Measurements from ENCODE around the gene SLC5A9.
"Not testable (repeated sequence)": the region's sequence is repeated elsewhere in the genome, so short reads cannot be mapped to it uniquely, and the experiment has no call there.

Gene SLC5A9

GRCh38 chr1:48200166-48200900, 22.2 kb upstream of the SLC5A9 start:
- DNase-seq (ENCODE audit: low read depth): no peak
- Histone ChIP-seq H3K9ac (ENCODE audit: low read length) (no peak overlapping the region), H3K4me3 (ENCODE audit: low read length) (no peak overlapping the region), H3K4me1 (ENCODE audit: control insufficient read depth, insufficient read depth, low read length) (peaks cover 14% of the 10 kb centered on the region), H3K27me3 (replicated peaks; ENCODE audit: control insufficient read depth, insufficient read depth, low read length) (peaks cover 38% of the 10 kb centered on the region), H3K36me3 (ENCODE audit: control insufficient read depth, insufficient read depth, low read length, severe bottlenecking) (no peaks in the 10 kb centered on the region), H3K9me3 (ENCODE audit: control insufficient read depth, low read length) (no peaks in the 10 kb centered on the region)

GRCh38 chr1:48202030-48202752, 20.3 kb upstream of the SLC5A9 start:
- Histone ChIP-seq H3K4me1 (ENCODE audit: control insufficient read depth, insufficient read depth, low read length) (peaks cover 14% of the 10 kb centered on the region), H3K27me3 (replicated peaks; ENCODE audit: control insufficient read depth, insufficient read depth, low read length) (peaks cover 32% of the 10 kb centered on the region), H3K9ac (ENCODE audit: low read length) (peak overlapping the region; percentile 11), H3K36me3 (ENCODE audit: control insufficient read depth, insufficient read depth, low read length, severe bottlenecking) (no peaks in the 10 kb centered on the region), H3K9me3 (ENCODE audit: control insufficient read depth, low read length) (no peaks in the 10 kb centered on the region), H3K4me3 (ENCODE audit: low read length) (no peak overlapping the region)
- DNase-seq (ENCODE audit: low read depth): peak; percentile 84

- Histone ChIP-seq H3K4me1 (ENCODE audit: control insufficient read depth, insufficient read depth, low read length) (peaks cover 14% of the 10 kb centered on the region), H3K36me3 (ENCODE audit: control insufficient read depth, insufficient read depth, low read length, severe bottlenecking) (no peaks in the 10 kb centered on the region), H3K27me3 (replicated peaks; ENCODE audit: control insufficient read depth, insufficient read depth, low read length) (peaks cover 29% of the 10 kb centered on the region), H3K4me3 (ENCODE audit: low read length) (no peak overlapping the region), H3K9ac (ENCODE audit: low read length) (no peak overlapping the region), H3K9me3 (ENCODE audit: control insufficient read depth, low read length) (no peaks in the 10 kb centered on the region)
- peak; percentile 54 for DNase-seq (ENCODE audit: low read depth)
These were observed 19.1 kb upstream of the SLC5A9 start for GRCh38 chr1:48203287-48203900.

GRCh38 chr1:48205522-48205921, 17.0 kb upstream of the SLC5A9 start:
- DNase-seq (ENCODE audit: low read depth): no peak
- no peak overlapping the region for H3K4me3 ChIP-seq (ENCODE audit: low read length)

GRCh38 chr1:48206371-48206770, 16.1 kb upstream of the SLC5A9 start:
- Histone ChIP-seq H3K27me3 (replicated peaks; ENCODE audit: control insufficient read depth, insufficient read depth, low read length) (peaks cover 7% of the 10 kb centered on the region), H3K4me1 (ENCODE audit: control insufficient read depth, insufficient read depth, low read length) (peaks cover 14% of the 10 kb centered on the region)

More at GRCh38 chr1:48205522-48205921, 17.0 kb upstream of the SLC5A9 start:
- no peaks in the 10 kb centered on the region for H3K36me3 ChIP-seq (ENCODE audit: control insufficient read depth, insufficient read depth, low read length, severe bottlenecking)
- H3K27me3 ChIP-seq (replicated peaks; ENCODE audit: control insufficient read depth, insufficient read depth, low read length): peaks cover 14% of the 10 kb centered on the region
- H3K9ac ChIP-seq (ENCODE audit: low read length): no peak overlapping the region
- H3K4me1 ChIP-seq (ENCODE audit: control insufficient read depth, insufficient read depth, low read length): peaks cover 14% of the 10 kb centered on the region
- no peaks in the 10 kb centered on the region for H3K9me3 ChIP-seq (ENCODE audit: control insufficient read depth, low read length)

GRCh38 chr1:48207131-48207530, 15.4 kb upstream of the SLC5A9 start:
- no peak for DNase-seq (ENCODE audit: low read depth)
- no peaks in the 10 kb centered on the region for H3K36me3 ChIP-seq (ENCODE audit: control insufficient read depth, insufficient read depth, low read length, severe bottlenecking)
- H3K9me3 ChIP-seq (ENCODE audit: control insufficient read depth, low read length): no peaks in the 10 kb centered on the region
- peaks cover 8% of the 10 kb centered on the region for H3K4me1 ChIP-seq (ENCODE audit: control insufficient read depth, insufficient read depth, low read length)
- H3K9ac ChIP-seq (ENCODE audit: low read length): no peak overlapping the region
- H3K27me3 ChIP-seq (replicated peaks; ENCODE audit: control insufficient read depth, insufficient read depth, low read length): peaks cover 7% of the 10 kb centered on the region
- no peak overlapping the region for H3K4me3 ChIP-seq (ENCODE audit: low read length)

More at GRCh38 chr1:48206371-48206770, 16.1 kb upstream of the SLC5A9 start:
- H3K9ac ChIP-seq (ENCODE audit: low read length): no peak overlapping the region
- no peak overlapping the region for H3K4me3 ChIP-seq (ENCODE audit: low read length)
- H3K36me3 ChIP-seq (ENCODE audit: control insufficient read depth, insufficient read depth, low read length, severe bottlenecking): no peaks in the 10 kb centered on the region
- no peak for DNase-seq (ENCODE audit: low read depth)
- no peaks in the 10 kb centered on the region for H3K9me3 ChIP-seq (ENCODE audit: control insufficient read depth, low read length)

- no peaks in the 10 kb centered on the region for H3K9me3 ChIP-seq (ENCODE audit: control insufficient read depth, low read length)
- H3K36me3 ChIP-seq (ENCODE audit: control insufficient read depth, insufficient read depth, low read length, severe bottlenecking): no peaks in the 10 kb centered on the region
- no peak for DNase-seq (ENCODE audit: low read depth)
- peaks cover 3% of the 10 kb centered on the region for H3K4me1 ChIP-seq (ENCODE audit: control insufficient read depth, insufficient read depth, low read length)
- no peak overlapping the region for H3K4me3 ChIP-seq (ENCODE audit: low read length)
- H3K27me3 ChIP-seq (replicated peaks; ENCODE audit: control insufficient read depth, insufficient read depth, low read length): peaks cover 7% of the 10 kb centered on the region
- no peak overlapping the region for H3K9ac ChIP-seq (ENCODE audit: low read length)
These were observed 14.9 kb upstream of the SLC5A9 start for GRCh38 chr1:48207536-48208075.

GRCh38 chr1:48208251-48208650, 14.3 kb upstream of the SLC5A9 start:
- H3K4me1 ChIP-seq (ENCODE audit: control insufficient read depth, insufficient read depth, low read length): no peaks in the 10 kb centered on the region
- no peak for DNase-seq (ENCODE audit: low read depth)
- no peaks in the 10 kb centered on the region for H3K9me3 ChIP-seq (ENCODE audit: control insufficient read depth, low read length)
- no peak overlapping the region for H3K4me3 ChIP-seq (ENCODE audit: low read length)
- no peaks in the 10 kb centered on the region for H3K36me3 ChIP-seq (ENCODE audit: control insufficient read depth, insufficient read depth, low read length, severe bottlenecking)
- peaks cover 7% of the 10 kb centered on the region for H3K27me3 ChIP-seq (replicated peaks; ENCODE audit: control insufficient read depth, insufficient read depth, low read length)
- no peak overlapping the region for H3K9ac ChIP-seq (ENCODE audit: low read length)

- Histone ChIP-seq H3K27me3 (replicated peaks; ENCODE audit: control insufficient read depth, insufficient read depth, low read length) (peaks cover 5% of the 10 kb centered on the region), H3K9ac (ENCODE audit: low read length) (no peak overlapping the region), H3K4me1 (ENCODE audit: control insufficient read depth, insufficient read depth, low read length) (no peaks in the 10 kb centered on the region), H3K9me3 (ENCODE audit: control insufficient read depth, low read length) (no peaks in the 10 kb centered on the region), H3K36me3 (ENCODE audit: control insufficient read depth, insufficient read depth, low read length, severe bottlenecking) (no peaks in the 10 kb centered on the region), H3K4me3 (ENCODE audit: low read length) (no peak overlapping the region)
- no peak for DNase-seq (ENCODE audit: low read depth)
These were observed 13.9 kb upstream of the SLC5A9 start for GRCh38 chr1:48208652-48209051.

- not testable (repeated sequence) for H3K4me1 ChIP-seq (ENCODE audit: control insufficient read depth, insufficient read depth, low read length); H3K36me3 ChIP-seq (ENCODE audit: control insufficient read depth, insufficient read depth, low read length, severe bottlenecking); DNase-seq (ENCODE audit: low read depth); H3K4me3 ChIP-seq (ENCODE audit: low read length); H3K27me3 ChIP-seq (replicated peaks; ENCODE audit: control insufficient read depth, insufficient read depth, low read length); H3K9me3 ChIP-seq (ENCODE audit: control insufficient read depth, low read length); H3K9ac ChIP-seq (ENCODE audit: low read length)
These were observed 9.1 kb upstream of the SLC5A9 start for GRCh38 chr1:48213462-48213861.

- H3K4me3 ChIP-seq (ENCODE audit: low read length); DNase-seq (ENCODE audit: low read depth); H3K36me3 ChIP-seq (ENCODE audit: control insufficient read depth, insufficient read depth, low read length, severe bottlenecking): not testable (repeated sequence)
These were observed 8.2 kb upstream of the SLC5A9 start for GRCh38 chr1:48214366-48214765.

More at GRCh38 chr1:48214366-48214765, 8.2 kb upstream of the SLC5A9 start:
- H3K9ac ChIP-seq (ENCODE audit: low read length); H3K4me1 ChIP-seq (ENCODE audit: control insufficient read depth, insufficient read depth, low read length); H3K9me3 ChIP-seq (ENCODE audit: control insufficient read depth, low read length); H3K27me3 ChIP-seq (replicated peaks; ENCODE audit: control insufficient read depth, insufficient read depth, low read length): not testable (repeated sequence)

Measured in adipocyte (in vitro differentiated cells).